Activated T-cell treated with anti-CD3 and anti-CD28 coated beads for 1 hour (primary cell): ENCODE data around the gene LBP.
"Not testable (repeated sequence)": the region's sequence is repeated elsewhere in the genome, so short reads cannot be mapped to it uniquely, and the experiment has no call there.

Experiments used
- DNase-seq: peaks from one replicate; pipeline ENCODE4 v3.0.0-alpha.2; 2020; ENCODE audit warnings: low read depth

The LBP gene

GRCh38 chr20:38320221-38320620 is 26.1 kb upstream of the LBP start:
- no peak for DNase-seq

- DNase-seq = no peak
Observed at GRCh38 chr20:38321959-38322598, 24.2 kb upstream of the LBP start.

- DNase-seq = no peak
Observed at GRCh38 chr20:38324159-38324558, 22.1 kb upstream of the LBP start.

GRCh38 chr20:38325167-38325566 is 21.1 kb upstream of the LBP start:
- no peak for DNase-seq

GRCh38 chr20:38325905-38326304 is 20.4 kb upstream of the LBP start:
- no peak for DNase-seq

GRCh38 chr20:38326309-38326708 is 20.0 kb upstream of the LBP start:
- DNase-seq = no peak

- DNase-seq = no peak
Observed at GRCh38 chr20:38330638-38331037, 15.6 kb upstream of the LBP start.

- no peak for DNase-seq
Observed at GRCh38 chr20:38331245-38331644, 15.0 kb upstream of the LBP start.

- no peak for DNase-seq
Observed at GRCh38 chr20:38331814-38332213, 14.5 kb upstream of the LBP start.

- DNase-seq = no peak
Observed at GRCh38 chr20:38334016-38334415, 12.3 kb upstream of the LBP start.

GRCh38 chr20:38336726-38337125 is 9.6 kb upstream of the LBP start:
- DNase-seq = no peak

GRCh38 chr20:38337561-38338140 is 8.6 kb upstream of the LBP start:
- DNase-seq = no peak

GRCh38 chr20:38338849-38339520 is 7.3 kb upstream of the LBP start:
- no peak for DNase-seq

- not testable (repeated sequence) for DNase-seq
Observed at GRCh38 chr20:38339521-38339896, 6.8 kb upstream of the LBP start.

GRCh38 chr20:38339997-38340396 is 6.3 kb upstream of the LBP start:
- no peak for DNase-seq

GRCh38 chr20:38340693-38341092 is 5.6 kb upstream of the LBP start:
- no peak for DNase-seq

GRCh38 chr20:38342216-38342615 is 4.1 kb upstream of the LBP start:
- DNase-seq = no peak

- DNase-seq = no peak
Observed at GRCh38 chr20:38342713-38343310, 3.5 kb upstream of the LBP start.

GRCh38 chr20:38343311-38344106 is 2.8 kb upstream of the LBP start:
- no peak for DNase-seq

GRCh38 chr20:38344107-38344701 is 2.1 kb upstream of the LBP start:
- no peak for DNase-seq

GRCh38 chr20:38345643-38346042 is 639 bp upstream of the LBP start:
- no peak for DNase-seq

- no peak for DNase-seq
Observed at GRCh38 chr20:38346741-38347140, 459 bp downstream of the LBP start.
